Stimulated activated CD8-positive, alpha-beta memory T cell treated with anti-CD3 and anti-CD28 coated beads, Interleukin-2, amount 100 ng/mL, for 1 hour (primary cell): ENCODE data around the gene PCSK5.
"Not testable (repeated sequence)": the region's sequence is repeated elsewhere in the genome, so short reads cannot be mapped to it uniquely, and the experiment has no call there.

Experiments
- DNase-seq, 2 donors: peaks; one replicate each; pipeline ENCODE4 v3.0.0-alpha.2; 2020; ENCODE audit warnings: low read depth in 2 of 2

Gene PCSK5

GRCh38 chr9:75889977-75890471 is 449 bp upstream of the PCSK5 start:
- no peak for DNase-seq

- no peak for DNase-seq
Observed at GRCh38 chr9:75891277-75891741, 836 bp downstream of the PCSK5 start.

- no peak for DNase-seq
Observed at GRCh38 chr9:75891771-75892215, 1.3 kb downstream of the PCSK5 start.

- no peak for DNase-seq
Observed at GRCh38 chr9:75892216-75892911, 1.9 kb downstream of the PCSK5 start.

GRCh38 chr9:75893106-75893505 is 2.6 kb downstream of the PCSK5 start:
- no peak for DNase-seq

- DNase-seq: no peak
Observed at GRCh38 chr9:75894566-75894965, 4.1 kb downstream of the PCSK5 start.

- DNase-seq: no peak
Observed at GRCh38 chr9:75895112-75895511, 4.6 kb downstream of the PCSK5 start.

- no peak for DNase-seq
Observed at GRCh38 chr9:75896193-75896592, 5.7 kb downstream of the PCSK5 start.

GRCh38 chr9:75900893-75901524 is 10.5 kb downstream of the PCSK5 start:
- not testable (repeated sequence) for DNase-seq

- DNase-seq: no peak
Observed at GRCh38 chr9:75903785-75904360, 13.4 kb downstream of the PCSK5 start.

- no peak for DNase-seq
Observed at GRCh38 chr9:75904364-75904763, 13.9 kb downstream of the PCSK5 start.

- DNase-seq: no peak
Observed at GRCh38 chr9:75906531-75906930, 16.1 kb downstream of the PCSK5 start.

GRCh38 chr9:75907329-75907728 is 16.9 kb downstream of the PCSK5 start:
- no peak for DNase-seq

- no peak for DNase-seq
Observed at GRCh38 chr9:75907923-75908322, 17.4 kb downstream of the PCSK5 start.

- no peak for DNase-seq
Observed at GRCh38 chr9:75909776-75910175, 19.3 kb downstream of the PCSK5 start.

GRCh38 chr9:75910731-75911130 is 20.3 kb downstream of the PCSK5 start:
- no peak for DNase-seq

- DNase-seq: no peak
Observed at GRCh38 chr9:75911390-75911789, 20.9 kb downstream of the PCSK5 start.

GRCh38 chr9:75912951-75913350 is 22.5 kb downstream of the PCSK5 start:
- DNase-seq: no peak

GRCh38 chr9:75914002-75914401 is 23.5 kb downstream of the PCSK5 start:
- DNase-seq: no peak

- no peak for DNase-seq
Observed at GRCh38 chr9:75914883-75915452, 24.5 kb downstream of the PCSK5 start.

- no peak for DNase-seq
Observed at GRCh38 chr9:75918154-75918553, 27.7 kb downstream of the PCSK5 start.

- no peak for DNase-seq
Observed at GRCh38 chr9:75918909-75919308, 28.4 kb downstream of the PCSK5 start.
